ENCODE measurements around the gene DDX1. TPM values are rescaled to one million over a fixed set of nuclear protein-coding genes. Genes with fewer than 3 reads are reported as not detected.

DDX1 gene
- total RNA-seq, 1 donor from 2014 or later: 255 TPM

DNA sequence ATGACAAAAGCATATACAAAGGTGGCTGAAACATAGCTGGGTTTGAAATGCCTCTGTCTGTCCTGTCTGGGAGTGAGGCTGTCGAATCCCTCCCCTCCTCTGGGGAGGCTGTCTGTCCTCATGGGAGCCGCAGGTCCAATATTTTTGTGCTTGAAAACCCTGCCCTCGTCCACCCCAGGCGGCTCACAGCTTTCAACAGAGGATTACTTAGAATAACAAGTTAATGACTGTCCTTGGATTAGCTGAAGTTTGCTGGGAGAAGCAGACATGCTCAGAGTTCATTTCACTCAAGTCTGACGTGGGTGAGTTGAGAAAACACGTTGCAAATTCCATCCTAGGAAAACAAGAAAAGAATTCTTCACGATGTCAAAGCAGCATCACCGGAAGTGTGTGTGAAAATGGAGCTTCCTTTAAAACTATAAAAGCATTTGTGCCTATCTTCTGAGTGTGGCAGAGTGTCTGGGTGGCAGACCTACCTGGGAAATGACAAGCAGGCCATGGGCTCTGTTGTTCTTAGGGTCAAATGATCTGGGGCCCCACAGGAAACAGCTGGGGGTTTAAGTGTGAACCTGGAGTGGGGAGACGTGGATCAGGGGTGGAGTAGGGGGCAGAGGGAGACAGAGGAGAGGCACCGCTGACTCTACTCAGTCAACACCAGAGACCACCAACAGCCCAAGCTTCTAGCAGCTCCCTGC, 77.1 kb downstream of the DDX1 start:
- Mint-ChIP-seq H3K9me3 (ENCODE audit: unreplicated experiment) (peaks cover 4% of the 10 kb centered on the region), H3K4me3 (ENCODE audit: unreplicated experiment) (no peak overlapping the region), H3K27me3 (ENCODE audit: unreplicated experiment) (peaks cover 4% of the 10 kb centered on the region), H3K27ac (ENCODE audit: unreplicated experiment) (no peak overlapping the region), H3K36me3 (ENCODE audit: unreplicated experiment) (peaks cover 5% of the 10 kb centered on the region), H3K4me1 (ENCODE audit: low read depth, unreplicated experiment) (peaks cover 17% of the 10 kb centered on the region)
- TF ChIP-seq, protein P1, sequence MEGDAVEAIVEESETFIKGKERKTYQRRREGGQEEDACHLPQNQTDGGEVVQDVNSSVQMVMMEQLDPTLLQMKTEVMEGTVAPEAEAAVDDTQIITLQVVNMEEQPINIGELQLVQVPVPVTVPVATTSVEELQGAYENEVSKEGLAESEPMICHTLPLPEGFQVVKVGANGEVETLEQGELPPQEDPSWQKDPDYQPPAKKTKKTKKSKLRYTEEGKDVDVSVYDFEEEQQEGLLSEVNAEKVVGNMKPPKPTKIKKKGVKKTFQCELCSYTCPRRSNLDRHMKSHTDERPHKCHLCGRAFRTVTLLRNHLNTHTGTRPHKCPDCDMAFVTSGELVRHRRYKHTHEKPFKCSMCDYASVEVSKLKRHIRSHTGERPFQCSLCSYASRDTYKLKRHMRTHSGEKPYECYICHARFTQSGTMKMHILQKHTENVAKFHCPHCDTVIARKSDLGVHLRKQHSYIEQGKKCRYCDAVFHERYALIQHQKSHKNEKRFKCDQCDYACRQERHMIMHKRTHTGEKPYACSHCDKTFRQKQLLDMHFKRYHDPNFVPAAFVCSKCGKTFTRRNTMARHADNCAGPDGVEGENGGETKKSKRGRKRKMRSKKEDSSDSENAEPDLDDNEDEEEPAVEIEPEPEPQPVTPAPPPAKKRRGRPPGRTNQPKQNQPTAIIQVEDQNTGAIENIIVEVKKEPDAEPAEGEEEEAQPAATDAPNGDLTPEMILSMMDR (IDR thresholded peaks at IDR 0.05; ENCODE audit: partially characterized antibody, unreplicated experiment): no peak
- no peak for DNase-seq

DNA sequence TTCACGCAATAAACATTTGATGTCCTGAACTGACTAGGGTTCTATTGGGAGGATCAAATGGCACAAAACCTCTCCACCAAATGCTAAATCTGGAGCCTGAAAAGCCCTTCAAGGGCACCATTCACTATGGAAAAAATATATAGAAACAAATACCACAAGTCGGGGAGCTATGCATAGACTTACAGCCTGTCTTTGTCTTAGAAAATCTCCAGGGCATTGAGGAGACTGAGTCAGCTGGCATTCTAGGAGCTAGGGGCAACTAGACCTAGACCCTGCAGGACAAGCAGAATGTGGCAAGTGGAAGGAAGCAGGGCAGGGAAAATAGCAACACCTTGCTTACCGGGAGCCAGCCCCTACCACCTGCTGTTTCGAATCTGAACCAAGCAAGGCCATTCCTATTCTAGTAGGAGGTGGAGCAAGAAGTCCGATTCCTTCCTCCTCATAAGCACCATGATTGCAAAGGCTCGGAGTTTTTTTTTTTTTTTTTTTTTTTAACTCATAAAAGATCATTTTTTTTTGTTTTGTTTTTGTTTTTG, 77.8 kb downstream of the DDX1 start:
- H3K36me3 Mint-ChIP-seq (ENCODE audit: unreplicated experiment): no peaks in the 10 kb centered on the region
- H3K4me3 Mint-ChIP-seq (ENCODE audit: unreplicated experiment): no peak overlapping the region
- H3K27ac Mint-ChIP-seq (ENCODE audit: unreplicated experiment): no peak overlapping the region
- H3K9me3 Mint-ChIP-seq (ENCODE audit: unreplicated experiment): peaks cover 4% of the 10 kb centered on the region
- peaks cover 7% of the 10 kb centered on the region for H3K27me3 Mint-ChIP-seq (ENCODE audit: unreplicated experiment)
- H3K4me1 Mint-ChIP-seq (ENCODE audit: low read depth, unreplicated experiment): peaks cover 17% of the 10 kb centered on the region
- TF ChIP-seq, protein P1 (IDR thresholded peaks at IDR 0.05; ENCODE audit: partially characterized antibody, unreplicated experiment): no peak
- no peak for DNase-seq

DNA sequence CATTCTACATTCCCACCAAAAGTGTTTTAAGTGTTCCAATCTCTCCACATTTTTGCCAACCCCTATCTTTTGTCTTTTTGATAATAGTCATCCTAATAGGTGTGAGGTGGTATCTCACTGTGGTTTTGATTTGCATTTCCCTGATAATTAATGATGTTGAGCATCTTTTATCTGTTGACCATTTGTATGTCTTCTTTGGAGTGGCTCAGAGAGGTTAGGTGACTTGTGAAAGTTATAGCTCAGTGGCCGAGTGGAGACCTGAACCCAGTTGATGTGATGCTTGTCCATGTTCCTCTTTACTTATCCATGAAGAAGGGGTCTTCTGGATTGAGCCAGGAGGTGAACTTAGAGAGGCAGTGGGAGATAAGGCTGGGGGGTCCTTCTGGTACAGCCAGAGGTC, 78.8 kb downstream of the DDX1 start:
- Mint-ChIP-seq H3K4me3 (ENCODE audit: unreplicated experiment) (no peak overlapping the region), H3K4me1 (ENCODE audit: low read depth, unreplicated experiment) (peaks cover 21% of the 10 kb centered on the region), H3K9me3 (ENCODE audit: unreplicated experiment) (peaks cover 4% of the 10 kb centered on the region), H3K36me3 (ENCODE audit: unreplicated experiment) (no peaks in the 10 kb centered on the region), H3K27me3 (ENCODE audit: unreplicated experiment) (peaks cover 7% of the 10 kb centered on the region), H3K27ac (ENCODE audit: unreplicated experiment) (no peak overlapping the region)
- DNase-seq: no peak
- TF ChIP-seq, protein P1 (IDR thresholded peaks at IDR 0.05; ENCODE audit: partially characterized antibody, unreplicated experiment): no peak

DNA sequence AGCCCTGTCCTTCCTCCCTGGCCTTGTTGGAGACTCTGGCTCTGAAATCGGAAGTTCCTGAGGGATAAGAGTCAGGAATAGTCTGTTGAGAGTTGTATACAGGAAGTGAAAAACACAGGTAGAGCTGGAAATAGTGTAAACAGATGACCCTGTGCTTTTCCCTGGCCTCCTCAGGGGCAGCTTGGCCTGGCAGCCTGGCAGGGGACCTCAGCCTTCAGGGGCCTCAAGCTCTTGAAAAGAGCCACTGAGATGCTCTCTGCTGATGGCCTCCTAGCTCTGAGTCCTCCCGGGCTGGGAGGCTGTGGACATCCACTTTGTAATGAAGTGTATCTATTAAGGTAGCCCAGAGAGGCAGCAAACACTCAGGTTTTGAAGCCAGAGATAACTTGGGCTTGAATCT, 79.3 kb downstream of the DDX1 start:
- no peak overlapping the region for H3K27ac Mint-ChIP-seq (ENCODE audit: unreplicated experiment)
- peaks cover 21% of the 10 kb centered on the region for H3K4me1 Mint-ChIP-seq (ENCODE audit: low read depth, unreplicated experiment)
- peaks cover 7% of the 10 kb centered on the region for H3K27me3 Mint-ChIP-seq (ENCODE audit: unreplicated experiment)
- peaks cover 4% of the 10 kb centered on the region for H3K9me3 Mint-ChIP-seq (ENCODE audit: unreplicated experiment)
- TF ChIP-seq, protein P1 (IDR thresholded peaks at IDR 0.05; ENCODE audit: partially characterized antibody, unreplicated experiment): no peak
- H3K36me3 Mint-ChIP-seq (ENCODE audit: unreplicated experiment): no peaks in the 10 kb centered on the region
- no peak overlapping the region for H3K4me3 Mint-ChIP-seq (ENCODE audit: unreplicated experiment)
- DNase-seq: no peak

DNA sequence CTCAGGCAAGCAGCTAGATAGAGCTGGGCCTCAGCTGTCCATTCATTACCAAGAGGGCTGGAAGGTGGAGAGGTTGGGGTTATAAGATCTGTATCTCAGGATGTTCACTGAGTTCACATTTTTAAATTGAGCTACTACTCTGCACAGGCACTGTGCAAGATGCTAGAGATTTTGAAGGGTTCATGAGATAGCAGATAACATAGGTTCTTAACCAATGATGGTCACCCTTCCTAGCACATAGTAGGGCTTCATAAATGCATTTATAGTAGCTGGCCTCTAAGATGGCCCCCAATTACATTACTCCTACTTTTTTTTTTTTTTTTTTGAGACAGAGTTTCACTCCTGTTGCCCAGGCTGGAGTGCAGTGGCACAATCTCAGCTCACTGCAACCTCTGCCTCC, 79.7 kb downstream of the DDX1 start:
- Mint-ChIP-seq H3K9me3 (ENCODE audit: unreplicated experiment) (peaks cover 4% of the 10 kb centered on the region), H3K27me3 (ENCODE audit: unreplicated experiment) (peaks cover 7% of the 10 kb centered on the region), H3K4me3 (ENCODE audit: unreplicated experiment) (no peak overlapping the region), H3K27ac (ENCODE audit: unreplicated experiment) (no peak overlapping the region), H3K4me1 (ENCODE audit: low read depth, unreplicated experiment) (peaks cover 21% of the 10 kb centered on the region), H3K36me3 (ENCODE audit: unreplicated experiment) (no peaks in the 10 kb centered on the region)
- no peak for DNase-seq
- TF ChIP-seq, protein P1 (IDR thresholded peaks at IDR 0.05; ENCODE audit: partially characterized antibody, unreplicated experiment): no peak

Data from glutamatergic neuron (in vitro differentiated cells).